Activated CD4-positive, CD25-positive, alpha-beta regulatory T cell treated with anti-CD3 and anti-CD28 coated beads, Interleukin-2, amount 50 U/mL, for 16 hours (primary cell): ENCODE data around the gene LEFTY2.
"Not testable (repeated sequence)": the region's sequence is repeated elsewhere in the genome, so short reads cannot be mapped to it uniquely, and the experiment has no call there.

ENCODE experiments used
- DNase-seq: peaks from one replicate; pipeline ENCODE4 v3.0.0-alpha.2; 2020; ENCODE audit warnings: low read depth, low spot score

LEFTY2 gene

GRCh38 chr1:225906467-225906866 is 34.6 kb downstream of the LEFTY2 start:
- DNase-seq: no peak

GRCh38 chr1:225903623-225904022 is 37.4 kb downstream of the LEFTY2 start:
- no peak for DNase-seq

- no peak for DNase-seq
Observed at GRCh38 chr1:225899044-225899925, 41.7 kb downstream of the LEFTY2 start.

GRCh38 chr1:225897595-225898514 is 43.2 kb downstream of the LEFTY2 start:
- DNase-seq: peak; percentile 11

- DNase-seq: peak; percentile 72
Observed at GRCh38 chr1:225896937-225897549, 44.0 kb downstream of the LEFTY2 start.

GRCh38 chr1:225896494-225896893 is 44.5 kb downstream of the LEFTY2 start:
- DNase-seq: no peak

GRCh38 chr1:225892307-225892706 is 48.7 kb downstream of the LEFTY2 start:
- no peak for DNase-seq

- no peak for DNase-seq
Observed at GRCh38 chr1:225891229-225891972, 49.6 kb downstream of the LEFTY2 start.

GRCh38 chr1:225890346-225891228 is 50.4 kb downstream of the LEFTY2 start:
- DNase-seq: no peak

- DNase-seq: no peak
Observed at GRCh38 chr1:225889743-225890142, 51.3 kb downstream of the LEFTY2 start.

GRCh38 chr1:225888898-225889601 is 52.0 kb downstream of the LEFTY2 start, which contains the start of gene LEFTY1:
LEFTY1 (minus strand) TSS chr1:225889146; CDS start chr1:225889066, 80 bp downstream.
- DNase-seq: no peak

- DNase-seq: no peak
Observed at GRCh38 chr1:225888289-225888897, 52.6 kb downstream of the LEFTY2 start.

- not testable (repeated sequence) for DNase-seq
Observed at GRCh38 chr1:225887554-225888288, 53.3 kb downstream of the LEFTY2 start.

- no peak for DNase-seq
Observed at GRCh38 chr1:225887030-225887314, 54.0 kb downstream of the LEFTY2 start.
